GM13976 (cell line): Measurements from ENCODE around the gene CCDC192.

ENCODE experiments used
- DNase-seq: peaks from one replicate; pipeline ENCODE4 v3.0.0; 2012; ENCODE audit warnings: low spot score
- in situ Hi-C: fragments of 300-500 bp; cut with MboI; formaldehyde crosslinking; loops from one replicate; pipeline ENCODE4 v1.12.0; 2022; ENCODE audit warnings: low sequenced_read_pairs, mixed read lengths, inconsistent platforms; ENCODE audit not compliant: unreplicated experiment
- TF ChIP-seq, protein P1 (sequence below): IDR thresholded peaks from 2 replicates; pipeline ENCODE4 v1.5.1; 2012; ENCODE audit warnings: borderline replicate concordance, mild to moderate bottlenecking; ENCODE audit not compliant: insufficient read depth; ENCODE audit errors: extremely low read depth, missing control alignments, control extremely low read depth

CCDC192 gene

DNA sequence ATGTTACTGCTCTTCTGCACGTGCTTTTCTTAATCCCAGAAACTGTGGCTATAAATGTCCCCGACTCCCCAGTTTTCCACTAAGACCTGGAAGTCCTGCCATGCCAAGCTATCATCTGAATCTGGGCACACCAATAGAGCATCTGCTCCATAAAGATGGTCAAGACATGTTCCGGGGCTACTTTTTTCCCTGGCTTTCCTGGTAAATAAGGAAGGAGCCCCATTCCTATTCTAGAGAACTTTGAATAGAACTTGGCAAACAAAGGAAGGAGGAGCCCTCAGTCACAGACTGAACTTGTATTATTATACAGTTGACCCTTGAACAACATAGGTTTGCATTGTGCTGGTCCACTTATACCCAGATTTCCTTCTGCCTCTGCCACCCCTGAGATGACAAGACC lies 182.9 kb downstream of the CCDC192 start:
- TF ChIP-seq, protein P1, sequence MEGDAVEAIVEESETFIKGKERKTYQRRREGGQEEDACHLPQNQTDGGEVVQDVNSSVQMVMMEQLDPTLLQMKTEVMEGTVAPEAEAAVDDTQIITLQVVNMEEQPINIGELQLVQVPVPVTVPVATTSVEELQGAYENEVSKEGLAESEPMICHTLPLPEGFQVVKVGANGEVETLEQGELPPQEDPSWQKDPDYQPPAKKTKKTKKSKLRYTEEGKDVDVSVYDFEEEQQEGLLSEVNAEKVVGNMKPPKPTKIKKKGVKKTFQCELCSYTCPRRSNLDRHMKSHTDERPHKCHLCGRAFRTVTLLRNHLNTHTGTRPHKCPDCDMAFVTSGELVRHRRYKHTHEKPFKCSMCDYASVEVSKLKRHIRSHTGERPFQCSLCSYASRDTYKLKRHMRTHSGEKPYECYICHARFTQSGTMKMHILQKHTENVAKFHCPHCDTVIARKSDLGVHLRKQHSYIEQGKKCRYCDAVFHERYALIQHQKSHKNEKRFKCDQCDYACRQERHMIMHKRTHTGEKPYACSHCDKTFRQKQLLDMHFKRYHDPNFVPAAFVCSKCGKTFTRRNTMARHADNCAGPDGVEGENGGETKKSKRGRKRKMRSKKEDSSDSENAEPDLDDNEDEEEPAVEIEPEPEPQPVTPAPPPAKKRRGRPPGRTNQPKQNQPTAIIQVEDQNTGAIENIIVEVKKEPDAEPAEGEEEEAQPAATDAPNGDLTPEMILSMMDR, result no peak
- no peak for DNase-seq
- in situ Hi-C loops, result loop anchor here (10.0 kb wide), 1 partner anchor 319 kb away; no protein-coding TSS in a partner anchor

DNA sequence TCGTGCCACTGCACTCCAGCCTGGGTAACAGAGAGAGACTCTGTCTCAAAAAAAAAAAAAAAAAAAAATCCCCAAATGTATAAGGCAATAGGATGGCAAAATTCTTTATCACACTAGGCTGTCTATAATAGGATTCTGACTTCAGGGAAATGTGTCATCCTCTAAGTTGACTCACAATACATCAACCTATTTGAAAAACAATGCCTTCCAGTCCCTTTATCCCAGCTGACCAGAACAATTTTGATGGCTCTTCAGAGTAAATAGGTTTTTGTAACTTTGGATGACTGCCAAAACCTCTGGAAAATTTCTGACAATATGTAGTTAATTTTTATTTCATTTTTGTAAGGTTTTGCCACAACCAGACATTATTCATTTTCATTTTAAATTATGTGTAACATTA lies 184.1 kb downstream of the CCDC192 start:
- TF ChIP-seq, protein P1, result no peak
- in situ Hi-C loops, result loop anchor here (10.0 kb wide), 1 partner anchor 318 kb away; no protein-coding TSS in a partner anchor
- DNase-seq, result no peak

DNA sequence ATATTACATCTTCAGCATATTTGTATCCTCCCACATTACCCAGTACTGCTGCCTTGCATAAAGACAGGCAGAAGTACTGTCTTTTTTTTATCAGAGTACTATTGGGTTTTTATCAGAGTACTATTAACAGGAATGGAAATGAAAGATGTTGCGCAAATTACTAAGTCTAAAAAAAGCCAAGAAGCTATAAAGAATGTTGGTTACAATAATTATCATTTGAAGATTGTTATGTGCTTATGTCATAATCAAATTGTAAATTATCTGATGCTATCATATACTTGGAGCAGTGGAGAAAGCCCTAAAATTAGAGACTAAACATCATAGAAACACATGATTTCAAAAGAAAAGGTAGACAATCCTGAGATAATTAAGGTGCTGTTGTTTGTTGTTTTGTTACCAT lies 188.8 kb downstream of the CCDC192 start:
- TF ChIP-seq, protein P1, result no peak
- in situ Hi-C loops, result no loop called here

DNA sequence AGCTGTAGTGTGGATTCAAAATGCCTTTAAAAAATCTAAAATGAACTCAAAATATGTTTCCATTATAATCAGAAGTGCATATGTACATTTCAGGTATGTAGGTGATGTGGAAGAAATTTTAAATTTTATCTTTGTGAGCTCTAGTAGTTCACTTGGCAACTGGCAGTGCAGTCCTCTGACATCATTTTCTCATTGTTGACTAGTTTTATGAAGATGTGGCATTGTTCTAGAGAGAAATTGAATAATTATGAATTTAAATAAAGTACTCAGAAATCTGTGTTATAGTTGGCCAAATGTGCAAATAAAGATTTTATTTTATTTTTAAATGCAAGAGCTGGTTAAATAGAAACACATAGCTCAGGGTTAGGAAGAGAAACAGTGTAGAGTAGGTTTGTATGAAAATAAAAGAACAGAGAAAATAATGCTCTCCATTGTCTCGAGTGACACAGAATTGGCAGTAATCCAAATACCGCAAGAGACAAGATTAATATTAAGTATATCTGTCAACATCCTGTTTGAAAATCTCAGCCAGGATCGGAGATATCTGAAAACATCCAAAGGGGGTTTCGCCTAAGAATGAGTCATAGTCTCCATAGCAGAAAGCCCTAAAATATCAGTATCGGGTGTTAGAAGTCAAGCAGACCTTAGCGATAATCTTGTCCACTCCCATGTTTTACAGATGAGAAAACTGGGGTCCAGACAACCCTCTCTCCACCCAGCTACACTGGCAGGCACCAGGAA lies 189.4 kb downstream of the CCDC192 start:
- in situ Hi-C loops, result no loop called here
- no peak for DNase-seq
- TF ChIP-seq, protein P1, result no peak

More for the DNA sequence above, 188.8 kb downstream of the CCDC192 start:
- DNase-seq, result no peak

DNA sequence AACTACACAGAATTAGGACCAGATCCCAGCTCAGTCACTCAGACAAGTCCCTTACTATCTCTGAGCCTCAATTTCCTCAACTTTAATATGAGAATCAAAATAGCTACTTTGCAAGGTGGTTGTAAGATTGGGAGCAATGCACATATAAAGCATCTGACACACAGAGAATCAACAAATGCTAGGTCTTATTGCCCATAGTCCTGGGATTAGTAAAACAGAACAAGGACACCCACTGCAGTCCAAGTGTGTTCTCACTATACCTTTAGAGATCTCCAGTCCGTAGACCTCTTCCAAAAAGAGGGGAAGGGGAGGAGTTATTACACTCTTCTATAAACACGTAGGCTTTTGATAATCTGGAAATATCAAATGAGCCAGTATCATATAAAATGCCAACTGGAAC lies 190.0 kb downstream of the CCDC192 start:
- TF ChIP-seq, protein P1, result no peak
- in situ Hi-C loops, result no loop called here

DNA sequence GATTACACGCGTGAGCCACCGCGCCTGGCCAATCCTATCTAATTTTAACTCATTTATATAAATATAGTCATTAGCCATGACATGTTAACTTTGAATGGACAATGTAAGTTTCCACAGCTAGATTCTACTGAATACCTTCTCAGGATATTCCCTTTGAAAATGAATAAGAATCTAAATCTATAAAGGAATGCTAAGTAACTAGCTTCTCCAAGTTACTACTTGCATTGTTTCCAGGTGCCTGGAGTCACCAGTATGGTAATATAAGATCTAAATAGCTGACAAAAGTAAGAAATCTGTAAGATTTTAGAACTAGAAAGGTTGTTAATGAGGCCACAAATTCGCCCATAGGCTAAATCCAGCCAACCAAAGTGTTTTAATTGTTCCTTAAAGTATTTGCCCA lies 191.3 kb downstream of the CCDC192 start:
- in situ Hi-C loops, result no loop called here
- DNase-seq, result no peak
- TF ChIP-seq, protein P1, result no peak

More for the DNA sequence above, 190.0 kb downstream of the CCDC192 start:
- no peak for DNase-seq
